Mucosa of gallbladder (tissue), 1 donor: ENCODE data around the gene ZFYVE28. TPM values are rescaled to one million over a fixed set of nuclear protein-coding genes. Genes with fewer than 3 reads are reported as not detected.
"Not testable (repeated sequence)": the region's sequence is repeated elsewhere in the genome, so short reads cannot be mapped to it uniquely, and the experiment has no call there.

Experiments
- DNase-seq: peaks from one replicate; pipeline ENCODE4 v3.0.0-alpha.2; 2020; ENCODE audit warnings: low spot score
- total RNA-seq: library from RNA; stranded (reverse); gene quantifications from one replicate; pipeline ENCODE4 v1.2.1, GENCODE V29; 2021
- donor health status: DM: no; HTN: no; CAD: no.

ZFYVE28 gene
- total RNA-seq, 1 donor from 2014 or later = 31.1 TPM

- no peak for DNase-seq
Observed at GRCh38 chr4:2390784-2391421, 27.5 kb downstream of the ZFYVE28 start.

DNA sequence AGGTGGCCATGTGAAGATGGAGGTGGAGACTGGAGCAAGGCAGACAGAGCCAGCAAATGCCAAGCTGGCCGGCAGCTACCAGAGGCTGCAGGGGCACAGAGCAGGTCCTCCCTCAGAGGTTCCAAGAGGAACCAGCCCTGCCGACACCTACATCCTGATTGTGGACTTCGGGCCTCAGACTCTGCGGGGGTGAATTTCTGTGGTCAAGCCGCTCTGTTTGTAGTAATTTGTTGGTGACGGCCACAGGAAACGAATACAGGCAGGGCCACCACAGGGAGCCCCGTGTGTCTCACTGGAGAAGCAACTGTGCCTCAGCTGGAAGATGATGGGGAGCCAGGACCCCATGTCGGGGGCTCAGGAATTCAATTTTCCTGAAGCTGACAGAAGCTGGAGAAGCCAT lies 28.3 kb downstream of the ZFYVE28 start:
- no peak for DNase-seq

DNA sequence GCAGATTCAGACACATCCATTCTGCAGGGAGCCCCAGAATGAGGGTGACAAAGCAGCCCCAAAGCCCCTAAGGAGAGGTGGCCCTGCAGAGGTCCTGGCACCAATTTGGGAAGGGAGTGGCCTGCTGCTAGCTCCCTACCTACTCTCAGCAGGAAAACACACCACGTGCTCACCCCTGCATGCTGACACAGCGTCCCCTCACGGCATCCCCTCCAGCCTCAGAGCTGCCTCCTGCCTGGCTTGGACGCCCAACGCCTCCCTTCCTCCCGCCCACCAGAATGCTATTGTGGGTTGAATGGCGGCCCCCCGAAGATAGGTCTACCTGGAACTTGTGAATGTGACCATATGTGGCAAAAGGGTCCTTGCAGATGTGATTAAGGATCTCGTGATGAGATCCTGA lies 28.8 kb downstream of the ZFYVE28 start:
- DNase-seq = no peak

GRCh38 chr4:2388429-2389182 lies 29.8 kb downstream of the ZFYVE28 start:
- no peak for DNase-seq

DNA sequence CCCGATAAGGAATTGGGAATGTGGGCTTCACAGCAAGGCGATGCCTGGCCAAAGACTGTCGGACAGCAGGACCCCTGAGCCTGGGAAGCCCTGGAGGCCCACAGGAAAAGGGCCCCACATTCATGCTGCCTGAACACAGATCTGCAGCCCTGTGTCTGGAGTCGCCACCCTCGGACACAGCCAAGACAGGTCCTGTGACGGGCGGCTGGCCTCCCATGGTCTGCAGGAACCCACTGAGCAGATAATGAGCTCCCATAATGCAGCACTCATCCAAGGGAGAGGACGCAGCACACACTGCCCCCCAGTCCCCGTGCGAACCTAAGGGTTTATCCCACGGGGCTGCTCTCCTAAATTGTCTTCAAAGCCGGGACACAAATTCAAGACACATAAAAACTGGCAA lies 30.6 kb downstream of the ZFYVE28 start:
- DNase-seq = no peak

DNA sequence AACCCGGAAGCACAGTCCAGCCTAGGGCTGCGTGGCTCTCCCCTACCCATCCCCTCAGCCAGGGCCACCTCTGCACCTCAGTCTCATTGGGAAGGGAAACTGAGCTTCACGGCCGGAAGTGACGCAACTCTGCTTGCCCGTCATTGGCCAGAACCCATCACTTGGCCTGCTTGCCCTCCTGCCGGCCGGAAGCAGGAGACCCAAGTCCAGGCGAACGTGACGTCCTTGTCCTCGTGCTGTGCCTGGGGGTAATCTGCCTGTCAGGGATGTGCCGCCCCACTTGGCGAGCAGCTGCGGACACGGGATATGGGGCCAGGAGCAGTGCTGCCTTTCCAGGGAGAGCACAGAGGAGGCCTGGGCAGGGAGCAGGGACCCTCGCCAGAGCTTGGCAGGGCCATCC lies 31.2 kb downstream of the ZFYVE28 start:
- no peak for DNase-seq

- DNase-seq = no peak
Observed at GRCh38 chr4:2386717-2387116, 31.7 kb downstream of the ZFYVE28 start.

DNA sequence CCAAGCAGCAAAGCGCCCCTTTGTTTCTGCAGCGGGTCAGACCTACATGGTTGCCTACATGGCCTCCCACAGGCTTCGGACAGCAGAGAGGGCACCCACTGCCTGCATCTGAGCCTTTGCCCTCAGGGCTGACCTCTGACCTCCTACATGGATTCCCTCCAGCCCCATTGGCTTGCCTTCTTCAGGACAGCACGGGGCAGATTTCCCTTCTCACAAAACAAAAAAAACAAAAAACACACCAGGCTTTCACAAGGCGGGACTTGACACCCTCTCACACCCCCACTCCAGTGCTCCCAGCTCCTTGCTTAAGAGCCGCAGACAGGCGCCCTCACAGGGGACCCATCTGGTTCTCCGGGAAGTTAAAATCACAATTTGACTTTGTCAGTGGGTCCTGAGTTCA lies 32.9 kb downstream of the ZFYVE28 start:
- no peak for DNase-seq

- DNase-seq = no peak
Observed at GRCh38 chr4:2384245-2384644, 34.2 kb downstream of the ZFYVE28 start.

DNA sequence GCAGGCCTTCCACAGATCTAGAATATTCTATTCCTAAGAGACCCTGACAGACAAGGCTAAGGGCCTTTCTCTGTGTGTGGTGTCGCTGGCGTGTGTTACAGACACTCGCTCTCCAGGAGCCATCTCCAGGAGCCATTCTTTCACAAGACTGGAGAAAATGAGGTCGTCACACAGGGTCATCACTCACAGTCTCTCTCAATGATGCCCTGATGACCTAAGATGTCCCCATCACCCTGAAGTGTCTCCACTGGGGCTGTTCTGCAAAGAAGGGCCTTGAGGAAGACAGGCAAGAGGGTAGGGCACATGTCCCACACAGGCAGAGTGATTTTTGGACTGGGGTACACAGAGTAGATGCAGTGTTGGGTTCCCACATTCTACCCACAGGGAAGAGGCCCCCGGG lies 34.7 kb downstream of the ZFYVE28 start:
- no peak for DNase-seq

- DNase-seq = not testable (repeated sequence)
Observed at GRCh38 chr4:2383220-2383631, 35.2 kb downstream of the ZFYVE28 start.

GRCh38 chr4:2382769-2383202 lies 35.7 kb downstream of the ZFYVE28 start:
- DNase-seq = not testable (repeated sequence)

GRCh38 chr4:2380589-2380988 lies 37.9 kb downstream of the ZFYVE28 start:
- not testable (repeated sequence) for DNase-seq

GRCh38 chr4:2378898-2379297 lies 39.5 kb downstream of the ZFYVE28 start:
- no peak for DNase-seq

DNA sequence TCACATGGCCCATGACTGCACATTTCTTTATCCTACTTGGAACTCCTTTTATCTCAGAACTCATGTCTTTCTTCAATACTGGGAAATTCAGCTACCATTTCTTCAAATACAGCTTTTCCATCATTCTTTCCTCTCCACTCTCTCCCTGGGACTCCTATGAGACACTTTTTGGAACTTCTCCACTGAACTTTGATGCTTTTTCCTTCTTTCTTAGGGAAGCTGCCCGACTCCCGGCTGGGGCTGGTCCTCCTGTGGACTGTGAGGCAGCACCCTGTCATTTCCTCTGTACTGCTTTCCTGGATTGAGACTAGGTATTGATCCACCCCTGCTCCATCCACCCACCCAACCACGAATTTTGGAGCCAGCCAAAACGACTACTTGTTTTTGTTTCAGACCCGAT lies 40.0 kb downstream of the ZFYVE28 start:
- DNase-seq = no peak

DNA sequence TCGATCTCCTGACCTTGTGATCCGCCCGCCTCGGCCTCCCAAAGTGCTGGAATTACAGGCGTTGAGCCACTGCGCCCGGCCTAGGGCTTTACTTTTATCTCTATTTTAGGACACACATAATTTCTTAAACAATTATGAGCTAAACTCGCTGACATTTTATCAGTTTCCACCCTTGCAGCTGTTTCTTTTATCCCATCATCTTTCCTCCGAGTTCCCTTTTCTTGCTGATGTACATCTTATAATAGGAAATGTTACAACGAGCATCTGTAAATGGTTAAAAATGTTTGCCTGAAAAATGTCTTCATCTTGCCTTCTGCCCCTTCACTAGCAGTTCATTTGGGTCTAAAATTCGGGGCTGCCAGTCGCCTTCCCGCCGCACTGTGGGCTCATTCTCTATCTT lies 41.2 kb downstream of the ZFYVE28 start:
- DNase-seq = no peak

DNA sequence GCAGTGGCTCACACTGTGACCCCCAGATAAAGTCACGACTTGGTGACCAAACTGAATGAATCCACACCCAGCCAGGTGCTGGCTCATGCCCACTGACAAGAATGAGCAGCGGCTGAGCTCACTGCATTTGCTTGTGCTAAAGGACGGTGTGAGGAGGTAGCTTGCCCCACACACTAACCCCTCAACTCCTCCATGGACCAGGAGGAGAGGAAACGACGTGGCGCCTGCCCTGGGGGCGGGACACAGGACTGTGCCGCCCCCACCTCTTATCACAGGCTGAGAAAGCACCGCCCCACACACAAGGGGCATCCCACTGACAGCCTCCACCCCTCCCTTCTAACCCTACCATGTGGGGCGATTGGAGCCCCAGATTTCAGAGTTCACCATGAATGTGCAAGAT lies 43.0 kb downstream of the ZFYVE28 start:
- DNase-seq = no peak

DNA sequence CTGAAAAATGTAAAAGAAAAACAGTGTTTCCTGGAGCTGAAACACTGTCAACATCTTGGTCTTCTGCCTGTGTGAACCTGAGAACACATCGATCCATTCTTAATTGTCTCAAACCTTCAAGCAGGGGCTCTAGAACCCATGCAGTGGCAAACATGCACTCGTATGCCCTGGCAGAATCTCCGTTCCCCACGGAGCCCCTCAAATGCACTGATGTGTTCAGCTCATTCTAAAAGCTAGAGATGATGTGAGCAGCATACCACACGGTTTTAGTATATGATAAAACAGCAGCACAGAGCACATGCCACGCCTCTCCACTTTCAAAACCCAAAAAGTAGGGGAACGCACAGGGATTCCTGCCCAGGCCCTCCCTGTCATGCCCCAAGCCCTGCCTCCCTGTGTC lies 44.9 kb downstream of the ZFYVE28 start:
- DNase-seq = no peak

- no peak for DNase-seq
Observed at GRCh38 chr4:2372488-2373030, 45.9 kb downstream of the ZFYVE28 start.

- DNase-seq = no peak
Observed at GRCh38 chr4:2371765-2372487, 46.5 kb downstream of the ZFYVE28 start.

DNA sequence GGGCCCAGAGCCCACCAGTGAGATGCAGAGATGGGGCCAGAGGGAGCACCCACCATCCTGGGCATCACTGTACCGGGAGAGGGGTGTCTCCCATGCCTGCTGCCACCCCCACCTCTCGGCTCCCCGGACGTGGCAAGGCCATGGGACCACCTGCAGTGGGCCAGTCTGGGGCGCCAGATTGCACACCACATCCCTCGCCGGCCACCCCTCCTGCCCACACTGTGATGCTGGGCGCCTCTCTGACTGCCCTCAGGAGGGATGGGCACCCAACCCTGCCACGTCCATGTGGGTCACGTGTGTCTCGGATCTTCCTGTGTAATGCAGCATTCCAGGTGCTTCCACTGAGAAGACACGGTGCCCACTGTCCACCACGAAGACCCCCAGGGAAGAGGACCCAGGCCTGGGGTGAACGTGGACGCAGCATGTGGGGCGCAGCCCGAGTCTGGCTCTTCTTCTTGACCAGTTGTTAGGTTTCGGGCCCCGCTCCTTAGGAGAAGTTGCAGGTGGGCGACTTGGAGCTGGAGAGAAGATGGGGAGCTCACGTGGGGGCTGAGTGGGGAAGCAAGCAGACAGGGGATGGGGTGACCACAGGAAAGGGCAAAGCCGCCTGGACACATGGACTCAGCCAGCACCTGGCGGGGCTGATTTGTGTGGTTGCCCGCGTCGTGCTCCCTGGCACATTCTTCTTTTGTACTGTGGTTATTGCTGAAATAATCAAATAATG lies 47.7 kb downstream of the ZFYVE28 start:
- no peak for DNase-seq
